ENCODE measurements around the gene OSBPL2.

Gene OSBPL2

GRCh38 chr20:62315773-62316172, 77.5 kb downstream of the OSBPL2 start:
- no peak for TF ChIP-seq CTCF (IDR thresholded peaks at IDR 0.05; ENCODE audit: low read length, missing control alignments)
- no peak overlapping the region for H3K4me3 ChIP-seq (replicated peaks; ENCODE audit: low read depth, low read length)
- no peak for DNase-seq (ENCODE audit: low read depth)

GRCh38 chr20:62316331-62317166, 78.2 kb downstream of the OSBPL2 start:
- H3K4me3 ChIP-seq (replicated peaks; ENCODE audit: low read depth, low read length): no peak overlapping the region
- DNase-seq (ENCODE audit: low read depth): no peak
- TF ChIP-seq CTCF (IDR thresholded peaks at IDR 0.05; ENCODE audit: low read length, missing control alignments): no peak

- no peak overlapping the region for H3K4me3 ChIP-seq (replicated peaks; ENCODE audit: low read depth, low read length)
- TF ChIP-seq CTCF (IDR thresholded peaks at IDR 0.05; ENCODE audit: low read length, missing control alignments): no peak
- DNase-seq (ENCODE audit: low read depth): no peak
Observed at GRCh38 chr20:62317167-62317655, 78.9 kb downstream of the OSBPL2 start.

- H3K4me3 ChIP-seq (replicated peaks; ENCODE audit: low read depth, low read length): no peak overlapping the region
- no peak for DNase-seq (ENCODE audit: low read depth)
- no peak for TF ChIP-seq CTCF (IDR thresholded peaks at IDR 0.05; ENCODE audit: low read length, missing control alignments)
Observed at GRCh38 chr20:62318400-62319345, 80.4 kb downstream of the OSBPL2 start.

- no peak for TF ChIP-seq CTCF (IDR thresholded peaks at IDR 0.05; ENCODE audit: low read length, missing control alignments)
- no peak overlapping the region for H3K4me3 ChIP-seq (replicated peaks; ENCODE audit: low read depth, low read length)
- no peak for DNase-seq (ENCODE audit: low read depth)
Observed at GRCh38 chr20:62319346-62319909, 81.1 kb downstream of the OSBPL2 start.

- TF ChIP-seq CTCF (IDR thresholded peaks at IDR 0.05; ENCODE audit: low read length, missing control alignments): no peak
Observed at GRCh38 chr20:62320581-62321354, 82.4 kb downstream of the OSBPL2 start.

More at GRCh38 chr20:62320581-62321354, 82.4 kb downstream of the OSBPL2 start:
- no peak overlapping the region for H3K4me3 ChIP-seq (replicated peaks; ENCODE audit: low read depth, low read length)
- no peak for DNase-seq (ENCODE audit: low read depth)
